Stimulated activated CD4-positive, alpha-beta T cell treated with anti-CD3 and anti-CD28 coated beads, TNF-alpha, amount 100 ng/mL, for 1 hour (primary cell): ENCODE measurements around the gene PAN3.

ENCODE experiments used
- DNase-seq, 3 donors: peaks; one replicate each; pipeline ENCODE4 v3.0.0-alpha.2; 2020; ENCODE audit warnings: low read depth in 3 of 3, low spot score in 1 of 3

The PAN3 gene

GRCh38 chr13:28336193-28336657 is 197.9 kb downstream of the PAN3 start:
- no peak for DNase-seq

- DNase-seq = no peak
Observed at GRCh38 chr13:28337166-28338005, 199.0 kb downstream of the PAN3 start.

GRCh38 chr13:28338006-28338574 is 199.7 kb downstream of the PAN3 start:
- no peak for DNase-seq

- DNase-seq = no peak
Observed at GRCh38 chr13:28338742-28339141, 200.4 kb downstream of the PAN3 start.

GRCh38 chr13:28339419-28339818 is 201.1 kb downstream of the PAN3 start:
- DNase-seq = no peak

- no peak for DNase-seq
Observed at GRCh38 chr13:28340272-28340793, 202.0 kb downstream of the PAN3 start.

- DNase-seq = no peak
Observed at GRCh38 chr13:28342251-28342650, 203.9 kb downstream of the PAN3 start.

GRCh38 chr13:28344163-28344562 is 205.8 kb downstream of the PAN3 start:
- no peak for DNase-seq
